HepG2 (cell line): ENCODE data around the gene CSTF1. TPM values are rescaled to one million over a fixed set of nuclear protein-coding genes. Genes with fewer than 3 reads are reported as not detected.

Source experiments
- ATAC-seq: fragments of 200-7000 bp; cut with Tn5 transposase; 3 replicates; pipeline ENCODE4 v1.9.1; 2020; ENCODE audit warnings: mild to moderate bottlenecking, moderate library complexity
- BruUV-seq: library from RNA; stranded (reverse); fragments of 400-500 nt; replicated peaks from 2 replicates; lab custom pipeline; 2021; lab: Mats Ljungman, UMichigan
- CTCF ChIA-PET: fragments of 300-600 bp; formaldehyde crosslinking; extraction: SDS; loops from one replicate; lab custom pipeline; 2021; ENCODE audit warnings: low total read pairs, inconsistent platforms, low intra/inter-chr PET ratio; lab: Yijun Ruan, JAX
- POLR2A ChIA-PET: fragments of 350-600 bp; sonication (Branson Sonifier 250); formaldehyde crosslinking; loops from one replicate; lab custom pipeline; 2020; ENCODE audit warnings: antibody characterized with exemption, inconsistent platforms; lab: Yijun Ruan, JAX
- DNase-seq: peaks from one replicate; pipeline ENCODE4 v3.0.0-alpha.2; 2015; ENCODE audit warnings: low spot score
- FAIRE-seq: peaks from 3 replicates; lab custom pipeline; 2011; peaks lifted over from hg19 to GRCh38; lab: Jason Lieb, UNC
- H2AFZ ChIP-seq: one replicate; pipeline ENCODE4 v1.6.1; 2011; ENCODE audit warnings: low read length, inconsistent platforms
- H3K27ac ChIP-seq: fragments of 300-600 bp; 3 replicates; pipeline ENCODE4 v1.8.0; 2011; ENCODE audit warnings: mixed run types, mild to moderate bottlenecking, mixed read lengths, low read length, inconsistent platforms; ENCODE audit not compliant: insufficient read depth; ENCODE audit errors: extremely low read length
- H3K27me3 ChIP-seq, 2 experiments: fragments of 200-600 bp in 1 of 2; 2 replicates in 1 of 2; 3 replicates in 1 of 2; pipeline versions ENCODE4 v1.6.0 to v1.8.0; 2011; ENCODE audit warnings: low read length in 2 of 2, mild to moderate bottlenecking in 2 of 2, moderate library complexity in 2 of 2, inconsistent platforms in 1 of 2; ENCODE audit not compliant: insufficient read depth in 2 of 2, control insufficient read depth in 1 of 2
- H3K36me3 ChIP-seq, 2 experiments: fragments of 200-600 bp in 1 of 2; replicated peaks in 1 of 2; 2 replicates in 1 of 2; 3 replicates in 1 of 2; pipeline versions ENCODE4 v1.5.1 to v1.8.0; 2011; ENCODE audit warnings: low read length in 2 of 2, inconsistent platforms in 1 of 2; ENCODE audit not compliant: insufficient read depth in 2 of 2, control insufficient read depth in 1 of 2
- H3K4me1 ChIP-seq: 2 replicates; pipeline ENCODE4 v1.5.1; 2012; ENCODE audit warnings: low read length, inconsistent platforms; ENCODE audit not compliant: insufficient read depth
- H3K4me2 ChIP-seq: 2 replicates; pipeline ENCODE4 v1.6.0; 2011; ENCODE audit warnings: low read depth, low read length, inconsistent platforms
- H3K4me3 ChIP-seq, 3 experiments: fragments of 200-600 bp in 1 of 3; sonication (generic), shearing (Covaris generic) in 1 of 3; replicated peaks in 1 of 3; 2 replicates each; pipeline ENCODE4 v1.5.1; 2011 to 2016; ENCODE audit warnings: low read length in 3 of 3, inconsistent platforms in 2 of 3, low read depth in 2 of 3, mild to moderate bottlenecking in 2 of 3, control low read depth in 1 of 3, mixed read lengths in 1 of 3; ENCODE audit not compliant: insufficient read depth in 1 of 3
- H3K79me2 ChIP-seq: one replicate; pipeline ENCODE4 v1.6.1; 2011; ENCODE audit warnings: low read length, inconsistent platforms; ENCODE audit not compliant: insufficient read depth
- H3K9ac ChIP-seq: 2 replicates; pipeline ENCODE4 v1.6.0; 2011; ENCODE audit warnings: mild to moderate bottlenecking, low read depth, low read length, inconsistent platforms; ENCODE audit not compliant: insufficient read depth
- H3K9me3 ChIP-seq: 2 replicates; pipeline ENCODE4 v1.5.1; 2012; ENCODE audit warnings: mild to moderate bottlenecking, low read length
- H4K20me1 ChIP-seq: 2 replicates; pipeline ENCODE4 v1.6.0; 2011; ENCODE audit warnings: inconsistent platforms, mild to moderate bottlenecking, low read length, moderate library complexity; ENCODE audit not compliant: insufficient read depth
- MEIS2 ChIP-seq: sonication (generic); formaldehyde crosslinking; IDR thresholded peaks from 2 replicates; pipeline ENCODE4 v1.9.0; 2021; ENCODE audit warnings: mild to moderate bottlenecking, missing genetic modification reagents
- POLR2AphosphoS5 ChIP-seq: IDR thresholded peaks from 2 replicates; pipeline ENCODE4 v1.6.1; 2012; ENCODE audit warnings: low read depth, low read length
- ZNF354B ChIP-seq: sonication (generic); formaldehyde crosslinking; IDR thresholded peaks from 2 replicates; pipeline ENCODE4 v1.8.0; 2022; ENCODE audit warnings: mild to moderate bottlenecking, missing genetic modification reagents
- WGBS: methylation state at CpG from one replicate; pipeline ENCODE4 v1.1.6; 2017; ENCODE audit warnings: low lambda C conversion rate; 5-methylcytosine and 5-hydroxymethylcytosine counted together
- in situ Hi-C: cut with HindIII; loops from 2 replicates; pipeline ENCODE4 v1.10.0; 2017; ENCODE audit warnings: low pct_unique_long_range_greater_than_20kb; ENCODE audit not compliant: extremely low pct_ligation_motif_present
- intact Hi-C: fragments of 100-400 bp; cut with micrococcal nuclease; formaldehyde crosslinking; loops from one replicate; pipeline ENCODE4 v1.10.0; 2022; ENCODE audit not compliant: unreplicated experiment
- polyA plus RNA-seq, 8 experiments: library from polyadenylated mRNA; depleted of rRNA in 3 of 8; stranded (reverse) in 7 of 8; unstranded in 1 of 8; fragments of >200 nt; fragmentation: Illumina TruSeq in 4 of 8; extraction: Trizol in 4 of 8; gene quantifications; 2 replicates each; pipeline versions ENCODE4 v1.2.1 to v1.2.3, GENCODE V29; 2011 to 2016; ENCODE audit warnings: low read depth in 4 of 8, missing spikeins in 1 of 8, mixed read lengths in 1 of 8; ENCODE audit not compliant: insufficient read depth in 1 of 8
- total RNA-seq, 5 experiments: library from RNA; depleted of rRNA; stranded (reverse); fragments of >200 nt; fragmentation: Illumina TruSeq; extraction: Trizol; gene quantifications; 2 replicates each; pipeline ENCODE4 v1.2.3, GENCODE V29; 2016; ENCODE audit warnings: low read depth in 1 of 5
- TF ChIP-seq, protein P1 (sequence below): sonication (generic); formaldehyde crosslinking; IDR thresholded peaks from 2 replicates; pipeline ENCODE4 v1.5.0; 2020; ENCODE audit warnings: mild to moderate bottlenecking, missing genetic modification reagents, borderline replicate concordance

Gene CSTF1
- total and polyA plus RNA-seq, 2 of the 13 experiments (the other 11 are each of a cell fraction or from before 2014, with no cell fraction given): 70.9 to 100 TPM

DNA sequence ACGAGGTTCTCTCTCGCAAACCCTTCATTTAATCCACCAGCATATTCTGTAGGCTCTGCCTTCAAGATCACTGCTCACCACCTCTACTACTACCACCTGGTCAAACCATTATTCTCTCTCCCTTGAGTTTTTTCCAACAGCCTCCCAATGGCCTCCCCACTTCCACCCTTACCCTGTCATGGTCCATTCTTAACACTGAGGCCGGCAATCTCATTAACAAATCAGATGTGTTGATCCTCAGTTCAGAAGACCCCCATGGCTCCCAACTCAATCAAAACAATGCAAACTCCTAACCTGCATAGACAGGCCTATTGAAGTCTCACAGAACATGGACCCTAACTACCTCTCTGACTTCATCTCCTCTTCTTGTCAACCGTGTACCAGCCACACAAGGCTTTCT, 2.6 kb upstream of the CSTF1 start:
- Histone ChIP-seq H3K27ac (no peak overlapping the region), H3K36me3 (peaks cover 13 to 42% of the 10 kb centered on the region in 2 experiments), H3K79me2 (peaks cover 87% of the 10 kb centered on the region), H3K9ac (0 out of 2 replicates have a peak overlapping the region, but pooled peaks have one; percentile 13), H3K4me3 (peak overlapping the region in 2 of 3 experiments; percentile 2 to 5; a peak in 1 of 6 replicates), H3K27me3 (peaks cover 0 to 4% of the 10 kb centered on the region in 2 experiments; a peak in 1 of 5 replicates), H3K4me1 (peaks cover 73% of the 10 kb centered on the region), H3K4me2 (peak overlapping the region; percentile 82), H3K9me3 (no peaks in the 10 kb centered on the region), H4K20me1 (no peaks in the 10 kb centered on the region), H2AFZ (no peak overlapping the region)
- CTCF ChIA-PET: no interaction called here
- whole genome bisulfite sequencing: 96% methylated on average over 4 of the region's 4 CpGs
- intact Hi-C loops: no loop called here
- in situ Hi-C loops: no loop called here
- POLR2A ChIA-PET: no interaction called here
- DNase-seq: no peak
- no peak for ATAC-seq
- TF ChIP-seq, protein P1, sequence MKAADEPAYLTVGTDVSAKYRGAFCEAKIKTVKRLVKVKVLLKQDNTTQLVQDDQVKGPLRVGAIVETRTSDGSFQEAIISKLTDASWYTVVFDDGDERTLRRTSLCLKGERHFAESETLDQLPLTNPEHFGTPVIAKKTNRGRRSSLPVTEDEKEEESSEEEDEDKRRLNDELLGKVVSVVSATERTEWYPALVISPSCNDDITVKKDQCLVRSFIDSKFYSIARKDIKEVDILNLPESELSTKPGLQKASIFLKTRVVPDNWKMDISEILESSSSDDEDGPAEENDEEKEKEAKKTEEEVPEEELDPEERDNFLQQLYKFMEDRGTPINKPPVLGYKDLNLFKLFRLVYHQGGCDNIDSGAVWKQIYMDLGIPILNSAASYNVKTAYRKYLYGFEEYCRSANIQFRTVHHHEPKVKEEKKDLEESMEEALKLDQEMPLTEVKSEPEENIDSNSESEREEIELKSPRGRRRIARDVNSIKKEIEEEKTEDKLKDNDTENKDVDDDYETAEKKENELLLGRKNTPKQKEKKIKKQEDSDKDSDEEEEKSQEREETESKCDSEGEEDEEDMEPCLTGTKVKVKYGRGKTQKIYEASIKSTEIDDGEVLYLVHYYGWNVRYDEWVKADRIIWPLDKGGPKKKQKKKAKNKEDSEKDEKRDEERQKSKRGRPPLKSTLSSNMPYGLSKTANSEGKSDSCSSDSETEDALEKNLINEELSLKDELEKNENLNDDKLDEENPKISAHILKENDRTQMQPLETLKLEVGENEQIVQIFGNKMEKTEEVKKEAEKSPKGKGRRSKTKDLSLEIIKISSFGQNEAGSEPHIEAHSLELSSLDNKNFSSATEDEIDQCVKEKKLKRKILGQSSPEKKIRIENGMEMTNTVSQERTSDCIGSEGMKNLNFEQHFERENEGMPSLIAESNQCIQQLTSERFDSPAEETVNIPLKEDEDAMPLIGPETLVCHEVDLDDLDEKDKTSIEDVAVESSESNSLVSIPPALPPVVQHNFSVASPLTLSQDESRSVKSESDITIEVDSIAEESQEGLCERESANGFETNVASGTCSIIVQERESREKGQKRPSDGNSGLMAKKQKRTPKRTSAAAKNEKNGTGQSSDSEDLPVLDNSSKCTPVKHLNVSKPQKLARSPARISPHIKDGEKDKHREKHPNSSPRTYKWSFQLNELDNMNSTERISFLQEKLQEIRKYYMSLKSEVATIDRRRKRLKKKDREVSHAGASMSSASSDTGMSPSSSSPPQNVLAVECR (CRISPR knock-in tag): no peak
- TF ChIP-seq MEIS2 (CRISPR knock-in tag) (no peak), POLR2AphosphoS5 (peak; percentile 26; the same call in 1 of the 2 replicates), ZNF354B (no peak)
- no peak for FAIRE-seq
- BruUV-seq: no TSS peak
